Measurements from ENCODE around the gene RPUSD2.

GRCh38 chr15:40538976-40539375, 30.1 kb upstream of the RPUSD2 start:
- TF ChIP-seq CTCF (IDR thresholded peaks at IDR 0.05; ENCODE audit: low read length) (no peak), EZH2 (IDR thresholded peaks at IDR 0.05; ENCODE audit: borderline replicate concordance, low read length) (no peak)

Data from OCI-LY1 (cell line).